Loucy (cell line): ENCODE results near the gene CDO1.

Experiments used
- H2AFZ ChIP-seq: fragments of 200-600 bp; sonication (generic); 2 replicates; pipeline ENCODE4 v1.6.0; 2016; ENCODE audit warnings: antibody characterized with exemption, mild to moderate bottlenecking, low read length, moderate library complexity
- H3F3A ChIP-seq: fragments of 200-600 bp; 2 replicates; pipeline ENCODE4 v1.6.0; 2016; ENCODE audit warnings: antibody characterized with exemption, low read depth, mild to moderate bottlenecking
- H3K27me3 ChIP-seq: fragments of 200-600 bp; sonication (generic); 2 replicates; pipeline ENCODE4 v1.6.1; 2014; ENCODE audit warnings: low read length, mild to moderate bottlenecking; ENCODE audit not compliant: insufficient read depth, poor library complexity, severe bottlenecking
- H3K36me3 ChIP-seq: fragments of 200-600 bp; sonication (generic); 2 replicates; pipeline ENCODE4 v1.6.1; 2016; ENCODE audit warnings: low read length; ENCODE audit not compliant: insufficient read depth
- H3K4me1 ChIP-seq: fragments of 200-600 bp; sonication (generic); 2 replicates; pipeline ENCODE4 v1.5.1; 2014; ENCODE audit warnings: low read length, mild to moderate bottlenecking; ENCODE audit not compliant: insufficient read depth, poor library complexity, severe bottlenecking
- H3K4me2 ChIP-seq: fragments of 200-600 bp; sonication (generic); 2 replicates; pipeline ENCODE4 v1.6.0; 2014; ENCODE audit warnings: antibody characterized with exemption, low read length, low read depth, mild to moderate bottlenecking; ENCODE audit not compliant: poor library complexity, severe bottlenecking
- H3K4me3 ChIP-seq: fragments of 200-600 bp; sonication (generic); 2 replicates; pipeline ENCODE4 v1.5.1; 2014; ENCODE audit warnings: low read length, mild to moderate bottlenecking, mixed read lengths; ENCODE audit not compliant: poor library complexity, severe bottlenecking
- H3K79me2 ChIP-seq: fragments of 200-600 bp; sonication (generic); 2 replicates; pipeline ENCODE4 v1.6.1; 2014; ENCODE audit warnings: low read length; ENCODE audit not compliant: insufficient read depth
- H3K9ac ChIP-seq: fragments of 200-600 bp; sonication (generic); 2 replicates; pipeline ENCODE4 v1.6.0; 2014; ENCODE audit warnings: mild to moderate bottlenecking, low read depth, low read length, moderate library complexity; ENCODE audit not compliant: poor library complexity, severe bottlenecking
- H3K9me2 ChIP-seq: fragments of 200-600 bp; sonication (generic); replicated peaks from 2 replicates; pipeline ENCODE4 v1.6.1; 2016; ENCODE audit warnings: low read depth, low read length, mixed read lengths
- H3K9me3 ChIP-seq: fragments of 200-600 bp; sonication (generic); 2 replicates; pipeline ENCODE4 v1.6.1; 2014; ENCODE audit warnings: mild to moderate bottlenecking, antibody characterized with exemption, low read length, low read depth; ENCODE audit not compliant: insufficient read depth
- H4K20me1 ChIP-seq: fragments of 200-600 bp; sonication (generic); 2 replicates; pipeline ENCODE4 v1.6.0; 2014; ENCODE audit warnings: antibody characterized with exemption, low read length, mild to moderate bottlenecking; ENCODE audit not compliant: insufficient read depth, poor library complexity, severe bottlenecking
- EZH2phosphoT487 ChIP-seq: fragments of 200-600 bp; IDR thresholded peaks from 2 replicates; pipeline ENCODE4 v1.6.1; 2018; ENCODE audit warnings: antibody characterized with exemption, mild to moderate bottlenecking, moderate library complexity, borderline replicate concordance
- TF ChIP-seq, protein P1 (sequence below): fragments of 200-600 bp; sonication (generic); conservative IDR thresholded peaks from 2 replicates; pipeline ENCODE4 v1.5.1; 2014; ENCODE audit warnings: mild to moderate bottlenecking, antibody characterized with exemption, low read length

CDO1 gene

DNA sequence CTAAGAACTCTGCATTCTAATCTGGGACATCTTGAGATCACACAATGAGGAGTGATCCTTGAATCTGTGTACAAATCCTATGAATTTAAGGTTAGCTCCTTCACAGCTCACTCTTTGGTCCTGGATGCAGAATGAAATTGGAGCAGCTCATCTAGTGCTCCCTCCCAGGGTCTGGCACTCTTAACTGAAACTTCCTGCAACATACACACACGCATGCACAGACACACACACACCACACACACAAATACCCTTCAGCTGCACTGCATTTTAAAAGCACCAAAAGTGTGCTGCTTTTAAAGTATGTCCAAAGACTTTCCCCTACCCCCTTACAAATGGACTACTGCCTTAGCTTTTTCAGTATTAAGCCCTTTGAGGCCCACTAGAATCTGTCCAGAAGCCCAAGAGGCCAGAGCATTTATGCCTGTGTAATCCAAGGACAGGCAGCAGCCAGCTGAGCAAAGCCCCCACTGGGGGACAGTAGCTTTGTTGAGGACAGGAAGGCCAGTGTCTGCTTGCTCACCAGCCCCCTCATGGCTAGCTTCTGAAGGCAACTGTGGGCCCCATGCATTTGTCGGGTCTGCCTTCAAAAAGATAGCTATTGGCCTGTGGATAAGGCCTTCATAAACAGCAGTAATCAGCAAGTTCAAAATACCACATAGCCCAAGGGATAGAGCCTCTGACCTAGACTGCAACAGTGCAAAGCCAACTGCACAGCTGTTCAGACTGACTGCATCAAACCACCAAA is 43.6 kb downstream of the CDO1 start:
- H3F3A ChIP-seq = no peaks in the 10 kb centered on the region
- H3K9ac ChIP-seq = no peak overlapping the region
- no peaks in the 10 kb centered on the region for H3K4me1 ChIP-seq
- H3K79me2 ChIP-seq = no peaks in the 10 kb centered on the region
- H2AFZ ChIP-seq = no peak overlapping the region
- no peaks in the 10 kb centered on the region for H4K20me1 ChIP-seq
- no peak overlapping the region for H3K4me3 ChIP-seq
- TF ChIP-seq, protein P1, sequence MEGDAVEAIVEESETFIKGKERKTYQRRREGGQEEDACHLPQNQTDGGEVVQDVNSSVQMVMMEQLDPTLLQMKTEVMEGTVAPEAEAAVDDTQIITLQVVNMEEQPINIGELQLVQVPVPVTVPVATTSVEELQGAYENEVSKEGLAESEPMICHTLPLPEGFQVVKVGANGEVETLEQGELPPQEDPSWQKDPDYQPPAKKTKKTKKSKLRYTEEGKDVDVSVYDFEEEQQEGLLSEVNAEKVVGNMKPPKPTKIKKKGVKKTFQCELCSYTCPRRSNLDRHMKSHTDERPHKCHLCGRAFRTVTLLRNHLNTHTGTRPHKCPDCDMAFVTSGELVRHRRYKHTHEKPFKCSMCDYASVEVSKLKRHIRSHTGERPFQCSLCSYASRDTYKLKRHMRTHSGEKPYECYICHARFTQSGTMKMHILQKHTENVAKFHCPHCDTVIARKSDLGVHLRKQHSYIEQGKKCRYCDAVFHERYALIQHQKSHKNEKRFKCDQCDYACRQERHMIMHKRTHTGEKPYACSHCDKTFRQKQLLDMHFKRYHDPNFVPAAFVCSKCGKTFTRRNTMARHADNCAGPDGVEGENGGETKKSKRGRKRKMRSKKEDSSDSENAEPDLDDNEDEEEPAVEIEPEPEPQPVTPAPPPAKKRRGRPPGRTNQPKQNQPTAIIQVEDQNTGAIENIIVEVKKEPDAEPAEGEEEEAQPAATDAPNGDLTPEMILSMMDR = no peak
- TF ChIP-seq EZH2phosphoT487 = no peak
- H3K9me2 ChIP-seq = no peaks in the 10 kb centered on the region
- no peaks in the 10 kb centered on the region for H3K9me3 ChIP-seq
- H3K4me2 ChIP-seq = no peak overlapping the region
- no peaks in the 10 kb centered on the region for H3K27me3 ChIP-seq
- no peaks in the 10 kb centered on the region for H3K36me3 ChIP-seq

DNA sequence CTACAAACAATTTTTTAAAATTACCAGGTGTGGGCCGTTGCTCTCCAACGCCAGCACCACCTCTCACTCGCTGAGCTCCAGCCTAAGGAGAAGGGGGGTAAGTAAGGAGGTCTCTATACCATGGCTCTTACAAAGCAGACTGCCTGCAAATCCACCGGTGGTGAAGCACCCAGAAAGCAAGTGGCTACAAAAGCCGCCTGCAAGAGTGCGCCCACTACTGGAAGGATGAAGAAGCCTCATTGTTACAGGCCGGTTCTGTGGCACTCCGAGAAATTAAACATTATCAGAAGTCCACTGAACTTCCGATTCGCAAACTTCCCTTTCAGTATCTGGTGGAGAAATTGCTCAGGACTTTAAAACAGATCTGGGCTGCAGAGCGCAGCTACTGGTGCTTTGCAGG is 46.0 kb downstream of the CDO1 start:
- H3K4me3 ChIP-seq = no peak overlapping the region
- H3K9me2 ChIP-seq = no peaks in the 10 kb centered on the region
- TF ChIP-seq, protein P1 = peak; percentile 35
- TF ChIP-seq EZH2phosphoT487 = no peak
- H3K4me2 ChIP-seq = no peak overlapping the region
- no peaks in the 10 kb centered on the region for H3K36me3 ChIP-seq
- no peaks in the 10 kb centered on the region for H3F3A ChIP-seq
- no peaks in the 10 kb centered on the region for H3K4me1 ChIP-seq
- H4K20me1 ChIP-seq = no peaks in the 10 kb centered on the region
- no peaks in the 10 kb centered on the region for H3K9me3 ChIP-seq
- H3K9ac ChIP-seq = no peak overlapping the region
- no peak overlapping the region for H2AFZ ChIP-seq
- no peaks in the 10 kb centered on the region for H3K79me2 ChIP-seq
- no peaks in the 10 kb centered on the region for H3K27me3 ChIP-seq

DNA sequence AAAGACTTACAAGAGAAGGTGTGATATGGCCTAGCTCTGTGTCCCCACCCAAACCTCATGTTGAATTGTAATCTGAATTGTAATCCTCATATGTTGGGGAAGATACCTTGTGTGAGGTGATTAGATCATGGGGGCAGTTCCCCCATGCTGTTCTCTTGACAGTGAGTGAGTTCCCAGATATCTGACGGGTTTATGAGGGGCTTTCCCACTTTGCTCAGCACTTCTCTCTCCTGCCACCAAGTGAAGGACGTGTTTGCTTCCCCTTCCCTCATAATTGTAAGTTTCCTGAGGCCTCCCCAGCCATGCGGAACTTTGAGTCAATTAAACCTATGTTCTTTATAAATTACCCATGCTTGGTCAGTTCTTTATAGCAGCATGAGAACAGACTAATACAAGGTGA is 49.0 kb downstream of the CDO1 start:
- no peak overlapping the region for H3K4me3 ChIP-seq
- H4K20me1 ChIP-seq = no peaks in the 10 kb centered on the region
- no peak overlapping the region for H3K9ac ChIP-seq
- no peaks in the 10 kb centered on the region for H3K4me1 ChIP-seq
- H3K4me2 ChIP-seq = no peak overlapping the region
- H3K79me2 ChIP-seq = no peaks in the 10 kb centered on the region
- no peaks in the 10 kb centered on the region for H3K27me3 ChIP-seq
- H3K9me3 ChIP-seq = no peaks in the 10 kb centered on the region
- TF ChIP-seq EZH2phosphoT487 = no peak
- TF ChIP-seq, protein P1 = no peak
- no peak overlapping the region for H2AFZ ChIP-seq
- no peaks in the 10 kb centered on the region for H3F3A ChIP-seq
- no peaks in the 10 kb centered on the region for H3K36me3 ChIP-seq
- no peaks in the 10 kb centered on the region for H3K9me2 ChIP-seq
